Measurements from ENCODE around the gene MAP4K1. TPM values are rescaled to one million over a fixed set of nuclear protein-coding genes. Genes with fewer than 3 reads are reported as not detected.

MAP4K1 gene
- total RNA-seq, 1 donor from 2014 or later, result 6.3 TPM

DNA sequence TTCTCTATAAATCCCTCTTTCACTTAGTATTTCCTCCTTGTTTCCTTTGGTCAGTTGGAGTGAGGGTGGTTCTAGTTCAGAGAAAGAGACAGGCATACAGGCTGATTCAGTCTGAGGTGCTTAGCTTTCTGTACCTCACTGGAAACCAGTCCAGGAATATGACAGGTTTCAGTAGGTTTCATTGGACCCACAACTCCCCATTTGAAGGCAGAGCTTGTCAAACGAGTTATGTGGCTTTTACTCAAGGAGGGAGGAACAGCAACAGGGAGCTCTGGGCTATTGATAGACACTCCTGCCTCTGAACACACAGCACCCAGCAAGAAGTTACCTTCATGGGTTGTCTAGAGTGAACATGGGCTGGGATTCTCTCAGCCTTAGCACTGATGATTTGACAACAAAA is 44.2 kb upstream of the MAP4K1 start:
- Mint-ChIP-seq H3K27ac (ENCODE audit: unreplicated experiment) (peak overlapping the region; percentile 62), H3K4me3 (ENCODE audit: unreplicated experiment) (peak overlapping the region; percentile 64), H3K27me3 (ENCODE audit: unreplicated experiment) (peaks cover 9% of the 10 kb centered on the region), H3K36me3 (ENCODE audit: unreplicated experiment) (no peaks in the 10 kb centered on the region), H3K9me3 (ENCODE audit: unreplicated experiment) (peaks cover 8% of the 10 kb centered on the region), H3K4me1 (ENCODE audit: low read depth, unreplicated experiment) (peaks cover 68% of the 10 kb centered on the region)
- no peak for DNase-seq
- TF ChIP-seq, protein P1, sequence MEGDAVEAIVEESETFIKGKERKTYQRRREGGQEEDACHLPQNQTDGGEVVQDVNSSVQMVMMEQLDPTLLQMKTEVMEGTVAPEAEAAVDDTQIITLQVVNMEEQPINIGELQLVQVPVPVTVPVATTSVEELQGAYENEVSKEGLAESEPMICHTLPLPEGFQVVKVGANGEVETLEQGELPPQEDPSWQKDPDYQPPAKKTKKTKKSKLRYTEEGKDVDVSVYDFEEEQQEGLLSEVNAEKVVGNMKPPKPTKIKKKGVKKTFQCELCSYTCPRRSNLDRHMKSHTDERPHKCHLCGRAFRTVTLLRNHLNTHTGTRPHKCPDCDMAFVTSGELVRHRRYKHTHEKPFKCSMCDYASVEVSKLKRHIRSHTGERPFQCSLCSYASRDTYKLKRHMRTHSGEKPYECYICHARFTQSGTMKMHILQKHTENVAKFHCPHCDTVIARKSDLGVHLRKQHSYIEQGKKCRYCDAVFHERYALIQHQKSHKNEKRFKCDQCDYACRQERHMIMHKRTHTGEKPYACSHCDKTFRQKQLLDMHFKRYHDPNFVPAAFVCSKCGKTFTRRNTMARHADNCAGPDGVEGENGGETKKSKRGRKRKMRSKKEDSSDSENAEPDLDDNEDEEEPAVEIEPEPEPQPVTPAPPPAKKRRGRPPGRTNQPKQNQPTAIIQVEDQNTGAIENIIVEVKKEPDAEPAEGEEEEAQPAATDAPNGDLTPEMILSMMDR (IDR thresholded peaks at IDR 0.05; ENCODE audit: partially characterized antibody, unreplicated experiment), result no peak

DNA sequence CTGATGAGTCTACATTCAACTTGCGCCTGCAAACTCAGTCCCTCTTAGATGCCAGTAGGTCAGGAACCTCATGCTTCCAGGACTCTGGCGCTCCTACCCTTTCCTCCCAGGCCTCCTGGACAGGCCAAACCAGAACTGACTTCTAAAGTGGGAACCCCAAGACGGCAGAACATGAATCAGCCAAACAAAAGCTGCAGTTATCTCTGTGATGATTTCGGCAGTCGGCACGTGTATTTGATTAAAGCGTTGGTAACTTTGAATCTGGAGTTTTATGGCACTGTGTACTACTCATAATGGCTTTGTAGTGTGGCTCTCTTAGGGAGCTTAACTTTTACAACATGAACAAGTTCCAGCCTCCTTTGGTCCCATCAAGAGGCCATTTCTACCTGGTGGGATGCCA is 43.4 kb upstream of the MAP4K1 start:
- Mint-ChIP-seq H3K4me3 (ENCODE audit: unreplicated experiment) (no peak overlapping the region), H3K4me1 (ENCODE audit: low read depth, unreplicated experiment) (peaks cover 67% of the 10 kb centered on the region), H3K27me3 (ENCODE audit: unreplicated experiment) (peaks cover 5% of the 10 kb centered on the region), H3K9me3 (ENCODE audit: unreplicated experiment) (peaks cover 6% of the 10 kb centered on the region), H3K27ac (ENCODE audit: unreplicated experiment) (peak overlapping the region; percentile 70), H3K36me3 (ENCODE audit: unreplicated experiment) (no peaks in the 10 kb centered on the region)
- no peak for DNase-seq
- TF ChIP-seq, protein P1 (IDR thresholded peaks at IDR 0.05; ENCODE audit: partially characterized antibody, unreplicated experiment), result no peak

DNA sequence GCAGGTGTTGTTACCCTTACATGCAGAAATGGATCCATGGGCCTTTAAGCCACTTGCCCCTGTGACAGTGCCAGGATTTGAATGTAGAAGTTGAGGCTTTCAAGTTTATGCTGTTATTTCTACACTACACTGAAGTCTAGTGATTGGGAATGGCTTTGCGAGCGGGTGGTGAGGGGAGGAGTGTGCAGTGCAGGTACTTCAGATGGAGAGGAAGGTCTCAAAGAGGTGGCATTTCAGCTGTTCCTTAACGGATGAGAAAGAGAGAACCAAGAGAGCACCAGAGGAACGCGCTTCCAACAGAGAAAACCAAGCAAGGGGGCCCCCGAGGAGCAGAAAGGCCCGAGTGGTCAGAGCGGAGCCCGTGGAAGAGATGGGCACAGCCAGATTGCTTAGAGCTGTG is 43.0 kb upstream of the MAP4K1 start:
- H3K27me3 Mint-ChIP-seq (ENCODE audit: unreplicated experiment), result peaks cover 3% of the 10 kb centered on the region
- H3K36me3 Mint-ChIP-seq (ENCODE audit: unreplicated experiment), result no peaks in the 10 kb centered on the region

DNA sequence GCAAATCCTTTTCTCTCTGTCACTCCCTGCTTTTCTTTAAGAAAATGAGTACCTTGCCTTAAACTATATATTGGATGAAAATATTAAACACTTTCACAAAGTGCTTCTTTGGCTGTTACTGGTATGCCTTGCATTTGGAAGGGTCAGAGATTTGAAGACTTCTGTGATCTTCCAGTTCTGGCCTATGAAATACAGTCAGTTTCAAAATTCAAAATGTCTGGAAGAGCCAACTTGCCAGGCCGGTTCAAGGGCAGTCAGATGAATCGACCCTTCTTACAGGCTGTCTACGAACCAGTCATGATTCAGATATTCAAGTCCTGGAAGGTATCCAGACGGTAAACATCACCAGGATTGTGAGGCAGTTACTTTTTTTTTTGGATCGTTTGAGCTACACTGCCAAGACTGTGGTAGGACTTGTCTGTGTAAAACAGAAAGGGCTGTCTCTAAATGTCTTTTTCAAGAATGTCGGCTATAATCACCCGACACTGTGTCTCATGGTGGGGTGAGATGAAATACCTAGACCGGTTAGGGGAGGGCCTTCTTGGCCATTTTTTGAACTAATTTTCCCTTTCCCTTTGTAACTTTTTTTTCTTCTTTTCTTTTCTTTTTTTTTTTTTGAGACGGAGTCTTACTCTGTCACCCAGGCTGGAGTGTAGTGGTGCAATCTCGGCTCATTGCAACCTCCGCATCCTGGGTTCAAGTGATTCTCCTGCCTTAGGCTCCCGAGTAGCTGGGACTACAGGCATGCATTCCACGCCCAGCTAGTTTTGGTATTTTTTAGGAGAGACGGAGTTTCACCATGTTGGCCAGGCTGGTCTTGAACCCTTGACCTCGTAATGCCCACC is 40.9 kb upstream of the MAP4K1 start:
- H3K36me3 Mint-ChIP-seq (ENCODE audit: unreplicated experiment), result no peaks in the 10 kb centered on the region
- no peak for DNase-seq
- peaks cover 68% of the 10 kb centered on the region for H3K4me1 Mint-ChIP-seq (ENCODE audit: low read depth, unreplicated experiment)
- TF ChIP-seq, protein P1 (IDR thresholded peaks at IDR 0.05; ENCODE audit: partially characterized antibody, unreplicated experiment), result no peak
- H3K27ac Mint-ChIP-seq (ENCODE audit: unreplicated experiment), result peak overlapping the region; percentile 24
- H3K27me3 Mint-ChIP-seq (ENCODE audit: unreplicated experiment), result peaks cover 2% of the 10 kb centered on the region
- H3K9me3 Mint-ChIP-seq (ENCODE audit: unreplicated experiment), result peaks cover 5% of the 10 kb centered on the region
- H3K4me3 Mint-ChIP-seq (ENCODE audit: unreplicated experiment), result peak overlapping the region; percentile 48

More for the DNA sequence above, 43.0 kb upstream of the MAP4K1 start:
- TF ChIP-seq, protein P1 (IDR thresholded peaks at IDR 0.05; ENCODE audit: partially characterized antibody, unreplicated experiment), result no peak
- H3K4me1 Mint-ChIP-seq (ENCODE audit: low read depth, unreplicated experiment), result peaks cover 67% of the 10 kb centered on the region
- peak overlapping the region; percentile 70 for H3K27ac Mint-ChIP-seq (ENCODE audit: unreplicated experiment)
- no peak for DNase-seq
- H3K9me3 Mint-ChIP-seq (ENCODE audit: unreplicated experiment), result peaks cover 6% of the 10 kb centered on the region
- peak overlapping the region; percentile 46 for H3K4me3 Mint-ChIP-seq (ENCODE audit: unreplicated experiment)

DNA sequence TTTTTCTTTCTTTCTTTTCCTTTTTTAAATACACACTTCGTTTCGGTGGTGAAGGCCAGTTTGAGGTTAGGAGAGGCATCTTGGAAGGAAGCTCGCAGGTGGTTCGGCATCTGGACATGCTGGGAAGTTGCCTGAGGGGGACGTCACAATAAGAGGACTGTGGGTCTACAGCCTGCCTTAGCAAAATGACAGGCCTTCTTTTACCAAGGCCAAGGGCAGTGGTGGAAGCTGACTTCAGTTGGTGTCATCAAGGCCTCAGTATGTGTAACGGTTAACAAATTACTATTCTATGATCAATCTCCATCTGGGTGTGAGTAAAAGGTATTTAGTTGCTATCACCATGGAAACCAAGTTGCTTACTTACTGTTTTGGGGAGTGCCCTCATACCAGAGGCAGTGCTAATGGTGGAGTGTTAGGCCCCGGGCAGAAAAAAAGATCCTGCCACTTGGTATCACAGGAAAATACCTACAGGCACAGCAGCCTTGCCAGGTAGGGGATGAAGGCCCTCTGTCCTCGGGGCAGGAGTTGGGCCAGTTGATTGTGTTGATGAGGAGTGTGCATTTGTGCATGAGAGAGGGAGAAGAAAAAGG is 40.0 kb upstream of the MAP4K1 start:
- TF ChIP-seq, protein P1 (IDR thresholded peaks at IDR 0.05; ENCODE audit: partially characterized antibody, unreplicated experiment), result no peak
- Mint-ChIP-seq H3K4me3 (ENCODE audit: unreplicated experiment) (peak overlapping the region; percentile 48), H3K27me3 (ENCODE audit: unreplicated experiment) (peaks cover 10% of the 10 kb centered on the region), H3K27ac (ENCODE audit: unreplicated experiment) (peak overlapping the region; percentile 84), H3K4me1 (ENCODE audit: low read depth, unreplicated experiment) (peaks cover 63% of the 10 kb centered on the region), H3K9me3 (ENCODE audit: unreplicated experiment) (peaks cover 10% of the 10 kb centered on the region), H3K36me3 (ENCODE audit: unreplicated experiment) (no peaks in the 10 kb centered on the region)
- no peak for DNase-seq

Measured in glutamatergic neuron (in vitro differentiated cells).